C1 segment of cervical spinal cord (tissue), 14 donors: ENCODE results near the gene DNPH1.

ENCODE experiments used
- DNase-seq, 14 donors: peaks; one replicate each; lab custom pipeline; 2025; lab: John Stamatoyannopoulos, UW

Gene DNPH1, protein sequence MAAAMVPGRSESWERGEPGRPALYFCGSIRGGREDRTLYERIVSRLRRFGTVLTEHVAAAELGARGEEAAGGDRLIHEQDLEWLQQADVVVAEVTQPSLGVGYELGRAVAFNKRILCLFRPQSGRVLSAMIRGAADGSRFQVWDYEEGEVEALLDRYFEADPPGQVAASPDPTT

GRCh38 chr6:43228951-43229802 lies at the start of gene DNPH1:
Gene DNPH1 (minus strand): TSS chr6:43229481. CDS start chr6:43229456, 25 bp downstream.
- peak in 13 of 14 donors; percentile 35 to 85 (median 65) for DNase-seq

GRCh38 chr6:43278524-43279078 lies 49.3 kb upstream of the DNPH1 start:
- DNase-seq, result no peak

- no peak for DNase-seq
Observed at GRCh38 chr6:43277643-43278523, 48.6 kb upstream of the DNPH1 start.

DNA sequence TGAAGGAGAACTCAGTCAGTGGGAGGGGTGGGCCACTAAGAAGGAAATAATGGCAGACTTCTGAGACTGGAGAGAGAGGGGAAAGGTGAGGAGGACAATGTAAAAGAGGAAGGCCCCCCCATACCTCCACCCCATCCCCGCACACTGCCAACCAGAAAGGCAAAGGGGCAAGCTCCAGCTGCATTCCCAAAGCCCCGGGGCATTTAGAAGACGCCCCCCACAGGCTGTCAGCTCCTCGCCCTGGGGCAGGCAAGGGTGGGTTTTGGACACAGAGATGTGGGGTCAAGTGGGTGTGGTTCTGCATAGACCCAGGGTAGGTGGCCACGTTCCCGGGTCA lies 48.0 kb upstream of the DNPH1 start:
- no peak for DNase-seq

- DNase-seq, result no peak
Observed at GRCh38 chr6:43276577-43277305, 47.5 kb upstream of the DNPH1 start.

- no peak for DNase-seq
Observed at GRCh38 chr6:43275801-43276576, 46.7 kb upstream of the DNPH1 start.

- no peak for DNase-seq
Observed at GRCh38 chr6:43274916-43275597, 45.8 kb upstream of the DNPH1 start.

GRCh38 chr6:43274127-43274915 lies 45.0 kb upstream of the DNPH1 start:
- DNase-seq, result no peak

- DNase-seq, result no peak
Observed at GRCh38 chr6:43273707-43274106, 44.4 kb upstream of the DNPH1 start.

GRCh38 chr6:43271944-43272343 lies 42.7 kb upstream of the DNPH1 start:
- no peak for DNase-seq

DNA sequence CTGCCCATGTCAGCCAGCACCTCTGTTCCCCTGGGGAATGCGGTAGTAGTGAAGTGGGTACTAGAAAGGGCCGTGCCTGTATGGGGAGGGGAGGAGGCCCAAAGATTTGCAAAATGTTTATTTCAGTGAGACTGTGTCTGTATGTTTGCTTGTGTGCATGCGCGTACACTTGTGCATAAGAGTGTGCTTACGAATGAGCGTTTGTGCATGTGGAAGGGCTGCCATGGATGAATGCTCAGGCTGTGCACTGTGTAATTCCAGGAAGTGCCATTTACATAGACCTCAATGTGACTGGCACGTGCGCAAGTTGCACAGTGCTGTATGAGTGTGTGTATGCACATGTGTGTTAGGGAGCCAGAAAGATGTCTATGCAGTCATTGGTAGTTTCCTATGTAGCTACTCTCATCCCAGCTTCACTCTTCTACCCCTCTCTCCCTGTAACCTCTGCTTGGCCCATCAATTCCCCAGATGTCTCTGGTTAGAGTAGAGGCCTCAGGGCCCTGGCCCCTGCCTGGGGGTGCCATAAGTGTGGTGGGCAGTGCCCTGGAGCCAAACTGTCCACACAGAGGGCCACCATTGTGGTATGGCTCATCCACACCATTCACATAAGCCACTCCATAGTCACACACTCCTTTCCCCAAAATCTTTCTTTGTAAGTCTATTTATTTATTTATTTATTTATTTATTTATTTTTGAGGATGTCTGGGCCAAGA lies 42.0 kb upstream of the DNPH1 start:
- no peak for DNase-seq

GRCh38 chr6:43269273-43270007 lies 40.2 kb upstream of the DNPH1 start:
- DNase-seq, result no peak

GRCh38 chr6:43268782-43269272 lies 39.5 kb upstream of the DNPH1 start:
- no peak for DNase-seq

GRCh38 chr6:43268355-43268700 lies 39.0 kb upstream of the DNPH1 start:
- peak in 12 of 14 donors; percentile 33 to 88 (median 68) for DNase-seq

- DNase-seq, result peak in 2 of 14 donors; percentile 6 to 27
Observed at GRCh38 chr6:43267619-43268354, 38.5 kb upstream of the DNPH1 start.

DNA sequence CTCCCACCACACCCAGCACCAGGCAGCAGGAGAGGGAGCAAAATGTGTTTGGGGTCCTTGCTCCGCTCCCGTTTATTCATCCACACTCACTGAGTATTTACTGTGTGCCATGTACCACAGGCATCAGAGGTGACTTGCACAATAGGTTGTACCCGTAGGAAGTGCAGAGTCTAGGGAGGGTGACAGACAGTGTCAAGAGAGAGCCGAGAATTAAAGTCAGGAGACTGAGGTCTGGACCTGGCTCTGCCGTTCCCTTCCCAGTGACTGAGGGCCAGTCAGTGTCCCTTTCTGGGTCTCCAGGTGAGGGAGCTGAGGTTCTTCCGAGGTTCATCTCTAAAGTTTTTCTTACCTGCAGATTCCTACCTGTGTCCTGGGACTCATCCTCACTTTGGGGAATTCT lies 36.3 kb upstream of the DNPH1 start:
- no peak for DNase-seq

GRCh38 chr6:43264599-43265145 lies 35.4 kb upstream of the DNPH1 start:
- no peak for DNase-seq
